AG04449 (cell line): ENCODE results near the gene PAK5.

ENCODE experiments used
- CTCF ChIA-PET: fragments of 350-600 bp; formaldehyde crosslinking; extraction: SDS; loops from one replicate; lab custom pipeline; 2021; ENCODE audit warnings: antibody characterized with exemption; lab: Yijun Ruan, JAX
- POLR2A ChIA-PET: fragments of 400-600, 350-600 bp; formaldehyde crosslinking; extraction: SDS; loops from one replicate; lab custom pipeline; 2020; ENCODE audit warnings: antibody characterized with exemption, inconsistent platforms; lab: Yijun Ruan, JAX
- DNase-seq: peaks from one replicate; pipeline ENCODE4 v3.0.0-alpha.2; 2010; ENCODE audit warnings: low read depth, low spot score
- H3K4me3 ChIP-seq: 2 replicates; pipeline ENCODE4 v1.5.1; 2011; ENCODE audit warnings: low read depth, mild to moderate bottlenecking, control low read depth, low read length
- TF ChIP-seq, protein P1 (sequence below): IDR thresholded peaks from one replicate; pipeline ENCODE4 v1.5.1; 2011; ENCODE audit warnings: mild to moderate bottlenecking, moderate library complexity, low read length, control low read depth, inconsistent platforms; ENCODE audit not compliant: insufficient read depth; ENCODE audit errors: missing control alignments

The PAK5 gene

DNA sequence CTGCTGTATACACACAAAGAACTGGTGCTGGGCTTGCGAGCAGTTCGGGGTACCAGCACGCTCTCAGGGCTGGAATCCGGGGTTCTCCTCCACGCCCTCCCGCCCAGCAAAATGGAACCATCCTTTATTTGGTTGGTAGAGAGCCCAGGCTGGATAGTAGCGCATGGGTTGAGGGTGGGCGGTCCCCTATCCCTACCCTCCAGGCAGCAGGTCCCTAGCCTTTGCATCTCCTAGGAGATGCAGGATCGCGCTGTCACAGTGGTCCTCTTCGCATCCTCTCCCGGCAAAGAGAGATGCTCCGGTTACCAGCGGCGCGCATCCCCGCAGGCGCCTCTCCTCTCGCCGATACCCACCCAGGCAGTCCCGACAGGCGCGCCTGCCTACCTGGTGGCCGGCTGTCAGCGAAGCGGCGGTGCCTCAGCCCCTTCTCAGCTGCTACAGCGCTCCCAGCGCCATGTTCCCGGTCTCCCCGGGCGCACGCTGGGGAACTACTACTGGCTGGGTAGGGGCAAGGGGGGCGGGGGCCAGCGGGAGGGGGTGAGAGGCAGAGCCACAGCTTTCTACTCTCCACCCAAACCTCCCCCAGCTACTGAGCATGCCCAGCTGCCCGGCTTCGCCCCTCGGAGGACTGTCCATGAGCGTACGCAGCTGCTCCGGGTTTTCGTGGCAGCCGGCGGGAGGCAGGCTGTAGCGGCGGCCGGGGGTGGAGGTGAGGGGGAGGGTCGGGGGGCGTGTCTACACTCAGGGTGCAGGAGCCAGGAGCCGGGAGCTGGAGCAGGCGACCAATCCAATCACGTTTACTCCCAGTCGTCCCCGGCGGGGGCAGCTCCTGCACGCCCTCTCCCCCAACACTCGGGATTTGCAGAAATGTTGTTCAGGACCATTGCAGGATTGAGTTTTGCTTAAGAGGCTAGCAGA, at the start of gene PAK5:
PAK5 (minus strand) TSS at position 699 of the 918 bp plus-strand sequence. CDS start 194,748 bp downstream, outside the sequence.
- CTCF ChIA-PET: no interaction called here

GRCh38 chr20:9887706-9888105, 48.8 kb upstream of the PAK5 start:
- DNase-seq: no peak
- ChIA-PET POLR2A (no interaction called here), CTCF (interaction anchor here (1.5 kb wide), 1 partner anchor 25 kb away, joined by 8 read pairs; no protein-coding TSS in a partner anchor)
- no peak overlapping the region for H3K4me3 ChIP-seq
- TF ChIP-seq, protein P1, sequence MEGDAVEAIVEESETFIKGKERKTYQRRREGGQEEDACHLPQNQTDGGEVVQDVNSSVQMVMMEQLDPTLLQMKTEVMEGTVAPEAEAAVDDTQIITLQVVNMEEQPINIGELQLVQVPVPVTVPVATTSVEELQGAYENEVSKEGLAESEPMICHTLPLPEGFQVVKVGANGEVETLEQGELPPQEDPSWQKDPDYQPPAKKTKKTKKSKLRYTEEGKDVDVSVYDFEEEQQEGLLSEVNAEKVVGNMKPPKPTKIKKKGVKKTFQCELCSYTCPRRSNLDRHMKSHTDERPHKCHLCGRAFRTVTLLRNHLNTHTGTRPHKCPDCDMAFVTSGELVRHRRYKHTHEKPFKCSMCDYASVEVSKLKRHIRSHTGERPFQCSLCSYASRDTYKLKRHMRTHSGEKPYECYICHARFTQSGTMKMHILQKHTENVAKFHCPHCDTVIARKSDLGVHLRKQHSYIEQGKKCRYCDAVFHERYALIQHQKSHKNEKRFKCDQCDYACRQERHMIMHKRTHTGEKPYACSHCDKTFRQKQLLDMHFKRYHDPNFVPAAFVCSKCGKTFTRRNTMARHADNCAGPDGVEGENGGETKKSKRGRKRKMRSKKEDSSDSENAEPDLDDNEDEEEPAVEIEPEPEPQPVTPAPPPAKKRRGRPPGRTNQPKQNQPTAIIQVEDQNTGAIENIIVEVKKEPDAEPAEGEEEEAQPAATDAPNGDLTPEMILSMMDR: no peak

More for the DNA sequence above, at the start of gene PAK5:
- H3K4me3 ChIP-seq: peak within 1 kb of the TSS; percentile 31
- POLR2A ChIA-PET: no interaction called here
- TF ChIP-seq, protein P1: no peak
- DNase-seq: no peak

GRCh38 chr20:9886227-9886626, 47.4 kb upstream of the PAK5 start:
- ChIA-PET CTCF (no interaction called here), POLR2A (no interaction called here)
- TF ChIP-seq, protein P1: no peak
- H3K4me3 ChIP-seq: no peak overlapping the region
- DNase-seq: no peak

DNA sequence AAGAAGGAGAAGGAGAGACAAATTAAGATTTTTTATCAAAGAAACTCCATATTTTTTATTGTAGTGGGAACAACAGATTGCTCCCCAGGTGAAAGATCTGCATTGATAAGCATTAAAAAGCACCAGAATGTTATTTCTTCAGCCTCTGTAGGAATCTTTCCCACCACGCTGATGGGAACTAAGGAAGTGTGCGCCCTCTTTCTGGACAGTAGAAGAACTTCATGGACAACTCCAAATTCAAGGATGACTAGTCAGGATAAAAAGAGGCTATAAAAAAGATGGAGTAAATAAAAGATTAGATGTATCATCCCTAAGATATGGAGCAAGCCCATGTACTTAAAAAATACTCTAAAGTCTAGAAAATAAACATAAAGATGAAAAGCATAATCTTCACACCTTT, 45.8 kb upstream of the PAK5 start:
- ChIA-PET POLR2A (no interaction called here), CTCF (no interaction called here)
- DNase-seq: no peak
- TF ChIP-seq, protein P1: peak; percentile 5
- no peak overlapping the region for H3K4me3 ChIP-seq

GRCh38 chr20:9884061-9884460, 45.2 kb upstream of the PAK5 start:
- POLR2A ChIA-PET: no interaction called here
- no peak for DNase-seq

More at GRCh38 chr20:9884061-9884460, 45.2 kb upstream of the PAK5 start:
- CTCF ChIA-PET: interaction anchor here (0.8 kb wide), 1 partner anchor 267 kb away, joined by 3 read pairs; no protein-coding TSS in a partner anchor
- TF ChIP-seq, protein P1: no peak
- no peak overlapping the region for H3K4me3 ChIP-seq
